SK-N-MC (cell line): Measurements from ENCODE around the gene OPRM1.
"Not testable (repeated sequence)": the region's sequence is repeated elsewhere in the genome, so short reads cannot be mapped to it uniquely, and the experiment has no call there.

Source experiments
- DNase-seq: peaks from one replicate; pipeline ENCODE4 v3.0.0-alpha.2; 2011; ENCODE audit warnings: low read depth, low spot score
- H3K27ac ChIP-seq: fragments of 200-600 bp; sonication (generic); 2 replicates; pipeline ENCODE4 v1.5.1; 2016; ENCODE audit warnings: mixed run types
- H3K36me3 ChIP-seq: fragments of 200-600 bp; sonication (generic); 2 replicates; pipeline ENCODE4 v1.6.1; 2017; ENCODE audit warnings: antibody characterized with exemption, low read length, mixed read lengths; ENCODE audit not compliant: insufficient read depth
- H3K4me3 ChIP-seq: fragments of 200-600 bp; sonication (generic); 2 replicates; pipeline ENCODE4 v1.5.1; 2016
- H3K9ac ChIP-seq: fragments of 200-600 bp; sonication (generic); 2 replicates; pipeline ENCODE4 v1.8.0; 2017; ENCODE audit warnings: mixed run types, mixed read lengths; ENCODE audit not compliant: insufficient read length
- H3K9me3 ChIP-seq: fragments of 200-600 bp; sonication (generic); 2 replicates; pipeline ENCODE4 v1.6.1; 2017; ENCODE audit warnings: low read depth, mild to moderate bottlenecking, antibody characterized with exemption, low read length, moderate library complexity, mixed read lengths
- EZH2 ChIP-seq: fragments of 200-600 bp; sonication (generic); IDR thresholded peaks from one replicate; pipeline ENCODE4 v1.6.1; 2017; ENCODE audit warnings: antibody characterized with exemption
- FOXP2 ChIP-seq: optimal IDR thresholded peaks from 2 replicates; pipeline ENCODE3; 2011; ENCODE audit warnings: mild to moderate bottlenecking, moderate library complexity; ENCODE audit not compliant: insufficient read depth; ENCODE audit errors: extremely low read length, control extremely low read depth
- POLR2AphosphoS5 ChIP-seq: IDR thresholded peaks from 2 replicates; pipeline ENCODE4 v1.6.1; 2012; ENCODE audit warnings: mild to moderate bottlenecking, low read depth, low read length, borderline replicate concordance

OPRM1 gene

DNA sequence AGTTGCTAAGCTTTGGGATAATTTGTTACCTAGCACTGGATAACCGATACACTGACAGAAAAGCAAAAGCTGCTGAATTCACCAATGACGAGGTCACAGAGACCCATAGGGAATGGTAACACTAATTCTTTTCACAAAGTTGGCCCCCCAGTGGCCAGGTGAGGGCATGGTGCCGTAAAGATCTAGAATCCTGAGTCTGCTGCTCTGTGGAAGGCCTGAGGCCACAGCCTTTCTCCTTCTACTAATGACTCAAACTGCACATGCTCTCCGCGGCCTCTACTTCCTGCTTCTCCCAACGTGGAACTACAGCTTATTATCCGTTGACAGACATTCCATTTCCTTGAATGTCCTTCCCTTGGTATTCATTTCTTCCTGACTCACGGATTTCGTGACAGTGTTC lies 127.1 kb downstream of the OPRM1 start:
- Histone ChIP-seq H3K9ac (no peak overlapping the region), H3K4me3 (no peak overlapping the region), H3K9me3 (no peaks in the 10 kb centered on the region), H3K36me3 (no peaks in the 10 kb centered on the region), H3K27ac (no peak overlapping the region)
- no peak for TF ChIP-seq EZH2
- no peak for TF ChIP-seq FOXP2
- TF ChIP-seq POLR2AphosphoS5 = no peak
- DNase-seq = no peak

DNA sequence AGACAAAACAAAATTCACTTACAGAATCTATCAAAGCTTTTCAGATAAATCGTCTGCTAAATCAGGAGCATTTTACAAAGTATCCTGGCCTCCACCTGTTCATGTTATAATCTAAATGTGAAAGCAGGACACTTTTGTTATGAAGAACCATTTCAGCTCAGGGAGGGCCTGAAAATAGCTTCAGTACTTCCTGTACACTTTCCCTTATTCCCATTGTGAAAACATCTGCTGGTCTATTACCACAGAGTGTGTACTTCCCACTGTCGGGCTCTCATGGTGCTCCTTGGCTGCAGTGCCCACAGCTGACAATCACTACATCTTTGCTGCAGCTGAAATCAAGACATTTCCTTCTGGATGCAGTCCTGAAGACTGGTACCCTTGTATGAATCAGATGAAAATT lies 128.1 kb downstream of the OPRM1 start:
- TF ChIP-seq FOXP2 (no peak), EZH2 (no peak), POLR2AphosphoS5 (no peak)
- H3K4me3 ChIP-seq = no peak overlapping the region

DNA sequence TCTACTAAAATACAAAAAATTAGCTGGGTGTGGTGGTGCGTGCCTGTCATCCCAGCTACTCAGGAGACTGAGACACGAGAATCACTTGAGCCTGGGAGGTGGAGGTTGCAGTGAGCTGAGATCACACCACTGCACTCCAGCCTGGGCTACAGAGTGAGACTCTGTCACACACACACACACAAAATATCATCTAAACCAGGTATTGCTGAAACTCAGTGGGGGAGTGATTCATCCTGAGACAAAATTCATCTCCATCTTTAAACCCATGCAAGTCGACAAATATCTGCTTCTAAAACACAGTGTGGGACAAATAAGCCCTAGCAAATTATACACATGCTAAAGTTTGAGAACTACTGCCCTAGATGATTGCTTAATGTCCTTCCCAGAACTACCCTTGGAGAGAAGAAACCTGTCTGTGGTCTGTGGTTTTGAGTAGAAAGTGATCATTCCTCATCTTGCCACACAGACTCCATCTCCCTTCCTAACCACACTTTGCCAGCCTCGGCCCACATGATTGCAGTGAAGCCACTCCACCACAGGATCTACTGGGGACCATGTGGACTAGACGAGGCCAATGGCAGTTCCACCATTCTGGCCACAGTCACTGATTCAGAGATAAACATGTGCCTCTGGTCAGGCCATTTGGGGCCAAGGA lies 130.3 kb downstream of the OPRM1 start:
- no peak overlapping the region for H3K9ac ChIP-seq
- no peak overlapping the region for H3K4me3 ChIP-seq
- TF ChIP-seq EZH2 (no peak), POLR2AphosphoS5 (no peak), FOXP2 (no peak)
- no peak for DNase-seq
- no peaks in the 10 kb centered on the region for H3K36me3 ChIP-seq
- H3K27ac ChIP-seq = no peak overlapping the region
- H3K9me3 ChIP-seq = no peaks in the 10 kb centered on the region

More for the DNA sequence above, 128.1 kb downstream of the OPRM1 start:
- no peak overlapping the region for H3K27ac ChIP-seq
- H3K9me3 ChIP-seq = no peaks in the 10 kb centered on the region
- H3K36me3 ChIP-seq = no peaks in the 10 kb centered on the region
- no peak for DNase-seq
- H3K9ac ChIP-seq = no peak overlapping the region

DNA sequence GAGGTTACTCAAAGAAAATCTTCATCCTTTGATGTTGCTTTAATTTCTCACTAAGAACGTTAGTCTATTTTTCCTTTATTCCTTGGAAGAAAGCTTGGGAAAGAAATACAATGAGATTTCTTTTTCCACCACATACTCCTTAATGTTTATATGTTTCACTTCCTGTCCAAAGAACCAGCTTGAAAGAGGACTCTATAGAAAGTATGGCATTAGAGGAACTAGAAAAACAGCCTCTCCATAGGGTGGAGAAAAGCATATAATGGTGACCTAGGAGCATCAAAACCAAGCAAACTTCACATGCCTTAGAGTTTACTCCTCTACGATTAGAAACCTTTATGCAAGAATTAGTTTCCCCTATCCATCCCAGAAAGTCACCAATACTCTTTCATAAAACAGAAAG lies 131.1 kb downstream of the OPRM1 start:
- no peak overlapping the region for H3K9ac ChIP-seq
- DNase-seq = no peak
- TF ChIP-seq EZH2 (no peak), FOXP2 (no peak), POLR2AphosphoS5 (no peak)
- no peaks in the 10 kb centered on the region for H3K36me3 ChIP-seq
- H3K9me3 ChIP-seq = no peaks in the 10 kb centered on the region
- no peak overlapping the region for H3K27ac ChIP-seq
- H3K4me3 ChIP-seq = no peak overlapping the region

DNA sequence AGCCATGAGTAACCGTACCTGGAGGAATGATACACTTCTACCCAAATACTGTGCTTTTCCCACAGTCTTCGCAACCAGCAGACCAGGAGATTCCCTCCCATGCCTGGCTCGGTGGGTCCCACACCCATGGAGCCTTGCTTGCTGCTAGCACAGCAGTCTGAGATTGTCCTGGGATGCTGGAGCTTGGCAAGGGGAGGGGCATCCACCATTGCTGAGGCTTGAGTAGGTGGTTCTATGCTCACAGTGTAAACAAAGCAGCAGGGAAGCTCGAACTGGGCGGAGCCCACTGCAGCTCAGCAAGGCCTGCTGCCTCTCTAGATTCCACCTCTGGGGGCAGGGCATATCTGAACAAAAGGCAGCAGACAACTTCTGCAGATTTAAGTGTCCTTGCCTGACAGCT lies 133.4 kb downstream of the OPRM1 start:
- not testable (repeated sequence) for H3K4me3 ChIP-seq, H3K36me3 ChIP-seq, H3K9me3 ChIP-seq, H3K27ac ChIP-seq, H3K9ac ChIP-seq, DNase-seq

DNA sequence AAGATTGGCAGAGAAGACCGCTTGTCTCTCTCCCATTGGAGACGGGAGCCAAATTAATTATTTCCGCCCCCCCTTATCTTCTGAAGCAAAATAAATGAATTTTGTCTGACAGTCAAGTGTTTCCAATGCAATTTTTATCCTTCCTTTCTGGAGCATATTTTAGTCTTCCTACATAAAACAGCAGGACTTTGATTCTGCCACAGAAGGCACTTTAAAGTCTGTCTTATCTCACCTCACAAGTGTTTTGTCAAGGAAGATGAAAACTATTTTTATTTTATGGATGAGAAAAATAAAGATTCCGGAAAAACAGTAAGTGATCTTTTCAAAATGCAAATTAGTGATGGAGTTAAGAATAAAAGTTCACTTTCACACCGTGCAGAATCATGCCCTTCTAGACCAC lies 140.4 kb downstream of the OPRM1 start:
- no peaks in the 10 kb centered on the region for H3K9me3 ChIP-seq
- no peaks in the 10 kb centered on the region for H3K36me3 ChIP-seq
- no peak for DNase-seq
- H3K4me3 ChIP-seq = no peak overlapping the region
- no peak for TF ChIP-seq POLR2AphosphoS5
- H3K9ac ChIP-seq = no peak overlapping the region
- H3K27ac ChIP-seq = no peak overlapping the region

DNA sequence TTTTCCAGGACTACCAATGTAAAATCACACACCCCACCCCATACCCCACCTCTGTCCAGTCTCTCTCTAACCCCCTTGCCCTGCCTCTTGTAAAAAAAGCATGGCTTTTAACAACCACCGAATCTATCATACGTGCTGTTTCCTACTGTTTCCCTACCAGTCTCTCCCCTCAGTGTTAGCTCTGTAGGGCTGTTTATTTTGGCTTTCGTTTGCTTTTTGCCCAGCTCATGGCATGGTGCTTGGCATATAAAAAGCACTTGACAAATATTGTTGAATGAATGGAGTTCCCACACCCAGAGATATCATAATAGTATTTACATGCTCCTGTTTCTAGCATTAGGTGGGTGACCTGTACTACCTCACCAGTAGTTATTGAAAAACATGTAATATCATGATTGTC lies 148.2 kb downstream of the OPRM1 start:
- H3K27ac ChIP-seq = no peak overlapping the region
- H3K4me3 ChIP-seq = no peak overlapping the region
- H3K36me3 ChIP-seq = no peaks in the 10 kb centered on the region
- H3K9me3 ChIP-seq = no peaks in the 10 kb centered on the region
- TF ChIP-seq EZH2 = no peak
- no peak for TF ChIP-seq FOXP2
- TF ChIP-seq POLR2AphosphoS5 = no peak
- no peak overlapping the region for H3K9ac ChIP-seq
- no peak for DNase-seq

DNA sequence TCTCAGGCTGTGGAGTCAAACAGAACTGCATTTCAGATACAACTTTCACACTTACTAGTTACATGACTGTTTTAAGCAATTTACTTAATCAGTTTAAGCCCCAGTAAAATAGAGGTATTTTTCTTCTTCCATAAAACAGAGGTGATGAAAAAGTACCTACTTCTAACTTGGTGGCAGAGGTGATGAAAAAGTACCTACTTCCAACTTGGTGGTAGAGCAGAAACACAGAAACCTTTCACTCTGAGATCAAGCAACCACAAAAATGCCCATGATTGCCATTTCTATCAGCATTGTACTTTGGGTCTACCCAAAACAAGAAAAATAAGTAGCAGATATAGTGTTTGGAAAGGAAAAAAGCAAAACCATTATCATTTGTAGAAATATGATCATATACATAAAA lies 148.7 kb downstream of the OPRM1 start:
- H3K4me3 ChIP-seq = no peak overlapping the region
- no peak for TF ChIP-seq POLR2AphosphoS5
- TF ChIP-seq FOXP2 = no peak
- TF ChIP-seq EZH2 = no peak
- no peak for DNase-seq
- no peaks in the 10 kb centered on the region for H3K9me3 ChIP-seq
- no peak overlapping the region for H3K27ac ChIP-seq
- H3K9ac ChIP-seq = no peak overlapping the region
- no peaks in the 10 kb centered on the region for H3K36me3 ChIP-seq

DNA sequence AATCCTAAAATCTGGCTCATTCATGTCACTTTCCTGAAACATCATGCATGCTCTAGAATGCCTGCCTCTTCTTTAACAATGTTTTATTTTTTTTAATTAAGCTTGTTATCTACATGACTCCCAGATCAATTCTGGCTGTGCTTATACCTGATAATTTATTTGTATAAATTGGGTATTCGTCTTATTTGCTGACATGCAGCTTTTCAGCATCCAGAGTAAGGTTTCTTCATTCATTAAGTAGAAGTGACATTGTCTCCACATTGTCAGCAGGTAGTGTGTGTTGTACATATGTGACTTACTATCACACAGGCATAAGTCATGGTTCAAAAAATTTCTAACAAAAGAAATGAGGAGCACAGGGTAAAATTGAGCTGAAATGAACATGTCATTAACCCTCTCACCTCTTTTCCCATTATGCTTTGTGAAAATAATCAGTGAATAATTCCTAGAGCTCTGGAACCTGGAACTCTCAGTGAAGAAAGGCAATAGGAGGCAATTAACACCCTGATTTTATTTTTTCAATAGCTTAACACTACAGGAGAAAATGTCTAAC lies 157.4 kb downstream of the OPRM1 start:
- H3K9me3 ChIP-seq = no peaks in the 10 kb centered on the region
- DNase-seq = no peak
- no peaks in the 10 kb centered on the region for H3K36me3 ChIP-seq
- H3K9ac ChIP-seq = no peak overlapping the region
- no peak overlapping the region for H3K4me3 ChIP-seq
- TF ChIP-seq FOXP2 (no peak), POLR2AphosphoS5 (no peak), EZH2 (no peak)
- H3K27ac ChIP-seq = no peak overlapping the region
